ENCODE data around the gene GRN. TPM values are rescaled to one million over a fixed set of nuclear protein-coding genes. Genes with fewer than 3 reads are reported as not detected.

The GRN gene
- total and polyA plus RNA-seq, 2 of the 13 experiments (the other 11 are each of a cell fraction or from before 2014, with no cell fraction given), result 86.6 to 143 TPM

DNA sequence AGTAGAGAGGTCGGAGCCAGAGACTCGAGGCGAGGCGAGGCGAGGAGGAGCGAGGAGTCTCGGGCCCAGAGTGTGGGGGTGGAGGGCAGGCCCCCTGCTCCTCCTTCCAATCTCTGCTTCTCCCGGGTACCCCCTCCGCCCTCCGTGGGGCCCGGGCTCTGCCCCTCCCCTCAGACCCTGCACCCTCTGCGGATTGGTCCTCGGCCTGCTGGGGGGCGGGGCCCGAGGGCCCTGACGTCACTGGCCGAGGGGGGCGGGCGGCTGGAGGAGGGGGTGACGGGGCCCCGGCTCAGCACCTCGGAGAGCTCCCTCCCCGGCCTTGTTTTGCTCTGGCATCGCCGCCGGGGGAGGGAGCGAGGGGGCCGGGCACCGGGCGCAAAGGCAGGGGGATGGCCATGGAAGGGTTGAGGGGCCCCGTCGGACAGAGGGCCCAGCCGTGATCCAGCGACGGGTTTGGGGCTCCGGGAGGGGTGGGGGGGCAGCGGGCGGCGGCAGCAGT, 36.7 kb upstream of the GRN start, which contains the start of gene RUNDC3A (continued):
- TF ChIP-seq SETDB1 (CRISPR knock-in tag; IDR thresholded peaks at IDR 0.05; ENCODE audit: borderline replicate concordance) (no peak), ZNF766 (CRISPR knock-in tag; IDR thresholded peaks at IDR 0.05; ENCODE audit: borderline replicate concordance) (peak; percentile 59; the same call in 1 of the 2 replicates), SP5 (CRISPR knock-in tag; IDR thresholded peaks at IDR 0.05; ENCODE audit: borderline replicate concordance, low read depth) (peak; percentile 54; the same call in 1 of the 2 replicates), CENPX (CRISPR knock-in tag; IDR thresholded peaks at IDR 0.05) (no peak), ZC3H13 (CRISPR knock-in tag; IDR thresholded peaks at IDR 0.05) (0 out of 2 replicates have a peak, but pooled peaks have one; percentile 64), PPARG (CRISPR knock-in tag; conservative IDR thresholded peaks at IDR 0.05) (0 out of 2 replicates have a peak, but pooled peaks have one; percentile 27), FOSL2 (CRISPR knock-in tag; IDR thresholded peaks at IDR 0.05) (peak; percentile 73), SUZ12 (IDR thresholded peaks at IDR 0.05; ENCODE audit: low read depth, low read length) (no peak), XBP1 (CRISPR knock-in tag; IDR thresholded peaks at IDR 0.05) (0 out of 2 replicates have a peak, but pooled peaks have one; percentile 64)
- TF ChIP-seq, protein P1, sequence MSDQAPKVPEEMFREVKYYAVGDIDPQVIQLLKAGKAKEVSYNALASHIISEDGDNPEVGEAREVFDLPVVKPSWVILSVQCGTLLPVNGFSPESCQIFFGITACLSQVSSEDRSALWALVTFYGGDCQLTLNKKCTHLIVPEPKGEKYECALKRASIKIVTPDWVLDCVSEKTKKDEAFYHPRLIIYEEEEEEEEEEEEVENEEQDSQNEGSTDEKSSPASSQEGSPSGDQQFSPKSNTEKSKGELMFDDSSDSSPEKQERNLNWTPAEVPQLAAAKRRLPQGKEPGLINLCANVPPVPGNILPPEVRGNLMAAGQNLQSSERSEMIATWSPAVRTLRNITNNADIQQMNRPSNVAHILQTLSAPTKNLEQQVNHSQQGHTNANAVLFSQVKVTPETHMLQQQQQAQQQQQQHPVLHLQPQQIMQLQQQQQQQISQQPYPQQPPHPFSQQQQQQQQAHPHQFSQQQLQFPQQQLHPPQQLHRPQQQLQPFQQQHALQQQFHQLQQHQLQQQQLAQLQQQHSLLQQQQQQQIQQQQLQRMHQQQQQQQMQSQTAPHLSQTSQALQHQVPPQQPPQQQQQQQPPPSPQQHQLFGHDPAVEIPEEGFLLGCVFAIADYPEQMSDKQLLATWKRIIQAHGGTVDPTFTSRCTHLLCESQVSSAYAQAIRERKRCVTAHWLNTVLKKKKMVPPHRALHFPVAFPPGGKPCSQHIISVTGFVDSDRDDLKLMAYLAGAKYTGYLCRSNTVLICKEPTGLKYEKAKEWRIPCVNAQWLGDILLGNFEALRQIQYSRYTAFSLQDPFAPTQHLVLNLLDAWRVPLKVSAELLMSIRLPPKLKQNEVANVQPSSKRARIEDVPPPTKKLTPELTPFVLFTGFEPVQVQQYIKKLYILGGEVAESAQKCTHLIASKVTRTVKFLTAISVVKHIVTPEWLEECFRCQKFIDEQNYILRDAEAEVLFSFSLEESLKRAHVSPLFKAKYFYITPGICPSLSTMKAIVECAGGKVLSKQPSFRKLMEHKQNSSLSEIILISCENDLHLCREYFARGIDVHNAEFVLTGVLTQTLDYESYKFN (CRISPR knock-in tag; conservative IDR thresholded peaks at IDR 0.05), result peak; percentile 40; the same call in 1 of the 2 replicates
- TF ChIP-seq, protein P2, sequence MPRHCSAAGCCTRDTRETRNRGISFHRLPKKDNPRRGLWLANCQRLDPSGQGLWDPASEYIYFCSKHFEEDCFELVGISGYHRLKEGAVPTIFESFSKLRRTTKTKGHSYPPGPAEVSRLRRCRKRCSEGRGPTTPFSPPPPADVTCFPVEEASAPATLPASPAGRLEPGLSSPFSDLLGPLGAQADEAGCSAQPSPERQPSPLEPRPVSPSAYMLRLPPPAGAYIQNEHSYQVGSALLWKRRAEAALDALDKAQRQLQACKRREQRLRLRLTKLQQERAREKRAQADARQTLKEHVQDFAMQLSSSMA (CRISPR knock-in tag; IDR thresholded peaks at IDR 0.05), result no peak
- TF ChIP-seq, protein P3, sequence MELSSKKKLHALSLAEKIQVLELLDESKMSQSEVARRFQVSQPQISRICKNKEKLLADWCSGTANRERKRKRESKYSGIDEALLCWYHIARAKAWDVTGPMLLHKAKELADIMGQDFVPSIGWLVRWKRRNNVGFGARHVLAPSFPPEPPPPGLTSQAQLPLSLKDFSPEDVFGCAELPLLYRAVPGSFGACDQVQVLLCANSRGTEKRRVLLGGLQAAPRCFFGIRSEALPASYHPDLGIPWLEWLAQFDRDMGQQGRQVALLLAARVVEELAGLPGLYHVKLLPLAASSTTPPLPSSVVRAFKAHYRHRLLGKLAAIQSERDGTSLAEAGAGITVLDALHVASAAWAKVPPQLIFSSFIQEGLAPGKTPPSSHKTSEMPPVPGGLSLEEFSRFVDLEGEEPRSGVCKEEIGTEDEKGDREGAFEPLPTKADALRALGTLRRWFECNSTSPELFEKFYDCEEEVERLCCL (CRISPR knock-in tag; IDR thresholded peaks at IDR 0.05; ENCODE audit: borderline replicate concordance), result no peak
- TF ChIP-seq, protein P4, sequence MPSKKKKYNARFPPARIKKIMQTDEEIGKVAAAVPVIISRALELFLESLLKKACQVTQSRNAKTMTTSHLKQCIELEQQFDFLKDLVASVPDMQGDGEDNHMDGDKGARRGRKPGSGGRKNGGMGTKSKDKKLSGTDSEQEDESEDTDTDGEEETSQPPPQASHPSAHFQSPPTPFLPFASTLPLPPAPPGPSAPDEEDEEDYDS (CRISPR knock-in tag; IDR thresholded peaks at IDR 0.05), result peak; percentile 45; the same call in 1 of the 2 replicates
- TF ChIP-seq, protein P5, sequence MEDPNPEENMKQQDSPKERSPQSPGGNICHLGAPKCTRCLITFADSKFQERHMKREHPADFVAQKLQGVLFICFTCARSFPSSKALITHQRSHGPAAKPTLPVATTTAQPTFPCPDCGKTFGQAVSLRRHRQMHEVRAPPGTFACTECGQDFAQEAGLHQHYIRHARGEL (CRISPR knock-in tag; IDR thresholded peaks at IDR 0.05), result peak; percentile 43; the same call in 1 of the 2 replicates
- TF ChIP-seq, protein P6, sequence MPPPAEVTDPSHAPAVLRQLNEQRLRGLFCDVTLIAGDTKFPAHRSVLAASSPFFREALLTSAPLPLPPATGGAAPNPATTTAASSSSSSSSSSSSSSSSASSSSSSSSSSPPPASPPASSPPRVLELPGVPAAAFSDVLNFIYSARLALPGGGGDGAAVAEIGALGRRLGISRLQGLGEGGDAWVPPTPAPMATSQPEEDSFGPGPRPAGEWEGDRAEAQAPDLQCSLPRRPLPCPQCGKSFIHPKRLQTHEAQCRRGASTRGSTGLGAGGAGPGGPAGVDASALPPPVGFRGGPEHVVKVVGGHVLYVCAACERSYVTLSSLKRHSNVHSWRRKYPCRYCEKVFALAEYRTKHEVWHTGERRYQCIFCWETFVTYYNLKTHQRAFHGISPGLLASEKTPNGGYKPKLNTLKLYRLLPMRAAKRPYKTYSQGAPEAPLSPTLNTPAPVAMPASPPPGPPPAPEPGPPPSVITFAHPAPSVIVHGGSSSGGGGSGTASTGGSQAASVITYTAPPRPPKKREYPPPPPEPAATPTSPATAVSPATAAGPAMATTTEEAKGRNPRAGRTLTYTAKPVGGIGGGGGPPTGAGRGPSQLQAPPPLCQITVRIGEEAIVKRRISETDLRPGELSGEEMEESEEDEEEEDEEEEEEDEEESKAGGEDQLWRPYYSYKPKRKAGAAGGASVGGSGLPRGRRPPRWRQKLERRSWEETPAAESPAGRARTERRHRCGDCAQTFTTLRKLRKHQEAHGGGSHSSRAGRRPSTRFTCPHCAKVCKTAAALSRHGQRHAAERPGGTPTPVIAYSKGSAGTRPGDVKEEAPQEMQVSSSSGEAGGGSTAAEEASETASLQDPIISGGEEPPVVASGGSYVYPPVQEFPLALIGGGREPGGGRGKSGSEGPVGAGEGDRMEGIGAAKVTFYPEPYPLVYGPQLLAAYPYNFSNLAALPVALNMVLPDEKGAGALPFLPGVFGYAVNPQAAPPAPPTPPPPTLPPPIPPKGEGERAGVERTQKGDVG (CRISPR knock-in tag; IDR thresholded peaks at IDR 0.05; ENCODE audit: borderline replicate concordance), result no peak
- TF ChIP-seq, protein P7, sequence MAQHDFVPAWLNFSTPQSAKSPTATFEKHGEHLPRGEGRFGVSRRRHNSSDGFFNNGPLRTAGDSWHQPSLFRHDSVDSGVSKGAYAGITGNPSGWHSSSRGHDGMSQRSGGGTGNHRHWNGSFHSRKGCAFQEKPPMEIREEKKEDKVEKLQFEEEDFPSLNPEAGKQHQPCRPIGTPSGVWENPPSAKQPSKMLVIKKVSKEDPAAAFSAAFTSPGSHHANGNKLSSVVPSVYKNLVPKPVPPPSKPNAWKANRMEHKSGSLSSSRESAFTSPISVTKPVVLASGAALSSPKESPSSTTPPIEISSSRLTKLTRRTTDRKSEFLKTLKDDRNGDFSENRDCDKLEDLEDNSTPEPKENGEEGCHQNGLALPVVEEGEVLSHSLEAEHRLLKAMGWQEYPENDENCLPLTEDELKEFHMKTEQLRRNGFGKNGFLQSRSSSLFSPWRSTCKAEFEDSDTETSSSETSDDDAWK (CRISPR knock-in tag; IDR thresholded peaks at IDR 0.05), result no peak
